Endothelial cell of umbilical vein (primary cell): ENCODE measurements around the gene MRPS5. TPM values are rescaled to one million over a fixed set of nuclear protein-coding genes. Genes with fewer than 3 reads are reported as not detected.

Experiments used
- BruUV-seq: library from RNA; stranded (reverse); fragments of 400-500 nt; replicated peaks from 2 replicates; lab custom pipeline; 2021; lab: Mats Ljungman, UMichigan
- CTCF ChIA-PET: fragments of 300-600, 350-600 bp; sonication (Branson Sonifier 250); formaldehyde crosslinking; loops from one replicate; lab custom pipeline; 2021; ENCODE audit warnings: antibody characterized with exemption, inconsistent platforms; lab: Charles Lee
- POLR2A ChIA-PET: fragments of 300-600, 350-600 bp; sonication (Branson Sonifier 250); formaldehyde crosslinking; loops from one replicate; lab custom pipeline; 2021; ENCODE audit warnings: antibody characterized with exemption, inconsistent platforms; lab: Charles Lee
- DNase-seq: peaks from one replicate; pipeline ENCODE4 v3.0.0-alpha.2; 2011; ENCODE audit warnings: low read depth, low spot score
- FAIRE-seq: peaks from 2 replicates; lab custom pipeline; 2011; peaks lifted over from hg19 to GRCh38; lab: Jason Lieb, UNC
- H2AFZ ChIP-seq: 2 replicates; pipeline ENCODE4 v1.6.0; 2012; ENCODE audit warnings: low read depth, low read length, control low read depth, inconsistent platforms
- H3K27ac ChIP-seq: 2 replicates; pipeline ENCODE4 v1.5.1; 2011; ENCODE audit warnings: low read depth, mild to moderate bottlenecking, control low read depth, low read length, moderate library complexity; ENCODE audit not compliant: insufficient read depth
- H3K27me3 ChIP-seq, 2 experiments: 2 replicates each; pipeline versions ENCODE4 v1.6.0 to v1.6.1; 2011; ENCODE audit warnings: low read length in 2 of 2, mixed read lengths in 1 of 2; ENCODE audit not compliant: control insufficient read depth in 2 of 2, insufficient read depth in 2 of 2
- H3K36me3 ChIP-seq, 2 experiments: 2 replicates in 1 of 2; 3 replicates in 1 of 2; pipeline ENCODE4 v1.5.1; 2011; ENCODE audit warnings: low read length in 2 of 2, mild to moderate bottlenecking in 1 of 2, moderate library complexity in 1 of 2; ENCODE audit not compliant: control insufficient read depth in 2 of 2, insufficient read depth in 2 of 2; ENCODE audit errors: extremely low read depth in 1 of 2
- H3K4me1 ChIP-seq: 3 replicates; pipeline ENCODE4 v1.5.1; 2011; ENCODE audit warnings: mild to moderate bottlenecking, low read length; ENCODE audit not compliant: control insufficient read depth, insufficient read depth; ENCODE audit errors: extremely low read depth
- H3K4me2 ChIP-seq: 2 replicates; pipeline ENCODE4 v1.6.1; 2011; ENCODE audit warnings: low read length, control low read depth, mixed read lengths; ENCODE audit not compliant: insufficient read depth
- H3K4me3 ChIP-seq, 3 experiments: fragments of 200-600 bp in 1 of 3; sonication (generic), shearing (Covaris generic) in 1 of 3; replicated peaks in 1 of 3; 2 replicates each; pipeline ENCODE4 v1.5.1; 2011 to 2016; ENCODE audit warnings: control low read depth in 3 of 3, low read length in 3 of 3, mild to moderate bottlenecking in 2 of 3, inconsistent platforms in 1 of 3, low read depth in 1 of 3, moderate library complexity in 1 of 3; ENCODE audit not compliant: insufficient read depth in 1 of 3
- H3K79me2 ChIP-seq: 2 replicates; pipeline ENCODE4 v1.6.0; 2012; ENCODE audit warnings: low read length, inconsistent platforms; ENCODE audit not compliant: control insufficient read depth, insufficient read depth
- H3K9ac ChIP-seq: replicated peaks from 2 replicates; pipeline ENCODE3; 2011; ENCODE audit warnings: low read length, control low read depth; ENCODE audit not compliant: insufficient read depth; ENCODE audit errors: extremely low read depth
- H3K9me1 ChIP-seq: replicated peaks from 3 replicates; pipeline ENCODE4 v1.6.0; 2011; ENCODE audit warnings: mild to moderate bottlenecking, low read length; ENCODE audit not compliant: control insufficient read depth, insufficient read depth; ENCODE audit errors: extremely low read depth
- H3K9me3 ChIP-seq: replicated peaks from 2 replicates; pipeline ENCODE4 v1.5.1; 2012; ENCODE audit warnings: low read length, inconsistent platforms; ENCODE audit not compliant: control insufficient read depth, insufficient read depth
- H4K20me1 ChIP-seq: replicated peaks from 2 replicates; pipeline ENCODE3; 2011; ENCODE audit warnings: mild to moderate bottlenecking, low read length; ENCODE audit not compliant: control insufficient read depth, insufficient read depth; ENCODE audit errors: extremely low read depth
- EZH2 ChIP-seq: IDR thresholded peaks from 2 replicates; pipeline ENCODE4 v1.6.1; 2012; ENCODE audit warnings: borderline replicate concordance, low read depth, mild to moderate bottlenecking, moderate library complexity, low read length, inconsistent platforms; ENCODE audit not compliant: severe bottlenecking
- FOS ChIP-seq: IDR thresholded peaks from 2 replicates; pipeline ENCODE4 v1.6.1; 2011; ENCODE audit warnings: mild to moderate bottlenecking, low read length, moderate library complexity, borderline replicate concordance; ENCODE audit not compliant: insufficient read depth
- GATA2 ChIP-seq: IDR thresholded peaks from 2 replicates; pipeline ENCODE4 v1.7.0; 2011; ENCODE audit warnings: low read depth, mild to moderate bottlenecking, moderate library complexity, mixed read lengths, low read length; ENCODE audit not compliant: insufficient read length, insufficient read depth
- JUN ChIP-seq: IDR thresholded peaks from 2 replicates; pipeline ENCODE4 v1.6.1; 2011; ENCODE audit warnings: borderline replicate concordance, low read depth; ENCODE audit not compliant: insufficient read length, insufficient read depth
- MYC ChIP-seq: IDR thresholded peaks from one replicate; pipeline ENCODE4 v1.6.1; 2011; ENCODE audit warnings: mild to moderate bottlenecking, low read depth, low read length
- POLR2A ChIP-seq: IDR thresholded peaks from 2 replicates; pipeline ENCODE4 v1.6.1; 2012; ENCODE audit warnings: low read depth, mild to moderate bottlenecking, control low read depth, low read length
- POLR2AphosphoS5 ChIP-seq: IDR thresholded peaks from 2 replicates; pipeline ENCODE4 v1.6.1; 2012; ENCODE audit warnings: low read depth, mild to moderate bottlenecking, control low read depth, low read length, moderate library complexity; ENCODE audit not compliant: insufficient read depth
- dilution Hi-C: fragments of 300-500 bp; cut with MboI; formaldehyde crosslinking; loops from one replicate; pipeline ENCODE4 v1.15.0; 2019; ENCODE audit warnings: low sequenced_read_pairs; ENCODE audit not compliant: extremely low pct_ligation_motif_present
- intact Hi-C: fragments of 100-400 bp; cut with micrococcal nuclease; formaldehyde crosslinking; loops from one replicate; pipeline ENCODE4 v1.10.0; 2022
- polyA plus RNA-seq, 4 experiments: library from polyadenylated mRNA; depleted of rRNA in 3 of 4; stranded (reverse) in 3 of 4; unstranded in 1 of 4; fragments of >200 nt; gene quantifications; 2 replicates each; pipeline versions ENCODE4 v1.2.1 to v1.2.3, GENCODE V29; 2011 to 2012; ENCODE audit warnings: missing spikeins in 1 of 4
- total RNA-seq: library from RNA; stranded (reverse); gene quantifications from 2 replicates; pipeline ENCODE4 v1.2.3, GENCODE V29; 2021
- TF ChIP-seq, protein P1 (sequence below), 2 donors: IDR thresholded peaks; 1 replicate in 1 of 2; 2 replicates in 1 of 2; pipeline ENCODE4 v1.5.1; 2011; ENCODE audit warnings: low read length in 2 of 2, mild to moderate bottlenecking in 2 of 2, moderate library complexity in 2 of 2, control low read depth in 1 of 2, inconsistent platforms in 1 of 2, low read depth in 1 of 2; ENCODE audit not compliant: insufficient read depth in 1 of 2; ENCODE audit errors: extremely low read depth in 1 of 2
- TF ChIP-seq, protein P2 (sequence below): IDR thresholded peaks from 2 replicates; pipeline ENCODE4 v1.6.1; 2011; ENCODE audit not compliant: insufficient read depth, insufficient read length

The MRPS5 gene
- total and polyA plus RNA-seq, 2 donors (not counting 3 experiments of a cell fraction or from before 2014, with no cell fraction given), result 50.5 to 62.8 TPM

DNA sequence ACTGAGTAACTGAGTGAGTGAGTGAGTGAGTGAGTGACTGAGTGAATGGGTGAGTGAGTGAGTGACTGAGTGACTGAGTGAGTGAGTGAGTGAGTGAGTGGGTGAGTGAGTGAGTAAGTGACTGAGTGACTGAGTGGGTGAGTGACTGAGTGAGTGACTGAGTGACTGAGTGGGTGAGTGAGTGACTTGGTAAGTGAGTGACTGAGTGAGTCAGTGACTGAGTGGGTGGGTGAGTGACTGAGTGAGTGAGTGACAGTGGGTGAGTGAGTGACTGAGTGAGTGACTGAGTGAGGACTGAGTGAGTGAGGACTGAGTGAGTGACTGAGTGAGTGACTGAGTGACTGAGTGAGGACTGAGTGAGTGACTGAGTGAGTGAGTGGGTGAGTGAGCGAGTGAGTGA lies 82.2 kb downstream of the MRPS5 start:
- no peak for TF ChIP-seq POLR2AphosphoS5
- TF ChIP-seq GATA2, result no peak
- no peak for TF ChIP-seq MYC
- TF ChIP-seq FOS, result no peak
- TF ChIP-seq, protein P1, sequence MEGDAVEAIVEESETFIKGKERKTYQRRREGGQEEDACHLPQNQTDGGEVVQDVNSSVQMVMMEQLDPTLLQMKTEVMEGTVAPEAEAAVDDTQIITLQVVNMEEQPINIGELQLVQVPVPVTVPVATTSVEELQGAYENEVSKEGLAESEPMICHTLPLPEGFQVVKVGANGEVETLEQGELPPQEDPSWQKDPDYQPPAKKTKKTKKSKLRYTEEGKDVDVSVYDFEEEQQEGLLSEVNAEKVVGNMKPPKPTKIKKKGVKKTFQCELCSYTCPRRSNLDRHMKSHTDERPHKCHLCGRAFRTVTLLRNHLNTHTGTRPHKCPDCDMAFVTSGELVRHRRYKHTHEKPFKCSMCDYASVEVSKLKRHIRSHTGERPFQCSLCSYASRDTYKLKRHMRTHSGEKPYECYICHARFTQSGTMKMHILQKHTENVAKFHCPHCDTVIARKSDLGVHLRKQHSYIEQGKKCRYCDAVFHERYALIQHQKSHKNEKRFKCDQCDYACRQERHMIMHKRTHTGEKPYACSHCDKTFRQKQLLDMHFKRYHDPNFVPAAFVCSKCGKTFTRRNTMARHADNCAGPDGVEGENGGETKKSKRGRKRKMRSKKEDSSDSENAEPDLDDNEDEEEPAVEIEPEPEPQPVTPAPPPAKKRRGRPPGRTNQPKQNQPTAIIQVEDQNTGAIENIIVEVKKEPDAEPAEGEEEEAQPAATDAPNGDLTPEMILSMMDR (IDR thresholded peaks at IDR 0.05; ENCODE audit: extremely low read depth in 1 of 2, insufficient read depth in 1 of 2, low read depth in 1 of 2, low read length in 2 of 2), result no peak
- H3K4me1 ChIP-seq, result no peaks in the 10 kb centered on the region
- no peak overlapping the region for H2AFZ ChIP-seq
- H3K4me3 ChIP-seq, result no peak overlapping the region
- no peaks in the 10 kb centered on the region for H3K9me1 ChIP-seq
- H4K20me1 ChIP-seq, result no peaks in the 10 kb centered on the region
- FAIRE-seq (no peak), DNase-seq (no peak)
- no peaks in the 10 kb centered on the region for H3K27me3 ChIP-seq
- no peak overlapping the region for H3K27ac ChIP-seq
- no peak overlapping the region for H3K4me2 ChIP-seq
- no peaks in the 10 kb centered on the region for H3K36me3 ChIP-seq
- no TSS peak for BruUV-seq
- ChIA-PET POLR2A (no interaction called here), CTCF (no interaction called here)
- intact Hi-C loops (no loop called here), dilution Hi-C loops (no loop called here)
- no peaks in the 10 kb centered on the region for H3K79me2 ChIP-seq
- no peaks in the 10 kb centered on the region for H3K9me3 ChIP-seq
- no peak overlapping the region for H3K9ac ChIP-seq

DNA sequence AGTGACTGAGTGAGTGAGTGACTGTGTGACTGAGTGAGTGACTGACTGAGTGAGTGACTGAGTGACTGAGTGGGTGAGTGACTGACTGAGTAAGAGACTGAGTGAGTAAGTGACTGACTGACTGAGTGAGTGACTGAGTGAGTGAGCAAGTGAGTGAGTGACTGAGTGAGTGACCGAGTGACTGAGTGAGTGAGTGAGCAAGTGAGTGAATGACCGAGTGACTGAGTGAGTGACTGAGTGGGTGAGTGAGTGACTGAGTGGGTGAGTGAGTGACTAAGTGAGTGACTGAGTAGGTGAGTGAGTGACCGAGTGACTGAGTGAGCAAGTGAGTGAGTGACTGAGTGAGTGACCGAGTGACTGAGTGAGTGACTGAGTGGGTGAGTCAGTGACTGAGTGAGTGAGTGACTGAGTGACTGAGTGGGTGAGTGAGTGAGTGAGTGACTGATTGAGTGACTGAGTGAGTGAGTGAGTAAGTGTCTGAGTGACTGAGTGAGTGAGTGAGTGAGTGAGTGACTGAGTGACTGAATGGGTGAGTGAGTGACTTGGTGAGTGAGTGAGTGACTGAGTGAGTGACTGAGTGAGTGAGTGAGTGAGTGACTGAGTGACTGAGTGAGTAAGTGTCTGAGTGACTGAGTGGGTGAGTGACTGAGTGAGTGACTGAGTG lies 82.8 kb downstream of the MRPS5 start:
- Histone ChIP-seq H3K27me3 (no peaks in the 10 kb centered on the region), H3K79me2 (no peaks in the 10 kb centered on the region), H2AFZ (no peak overlapping the region), H3K36me3 (no peaks in the 10 kb centered on the region), H3K4me3 (no peak overlapping the region), H4K20me1 (no peaks in the 10 kb centered on the region), H3K9me1 (no peaks in the 10 kb centered on the region), H3K27ac (no peak overlapping the region), H3K4me1 (no peaks in the 10 kb centered on the region), H3K9me3 (no peaks in the 10 kb centered on the region), H3K9ac (no peak overlapping the region), H3K4me2 (no peak overlapping the region)
- FAIRE-seq (no peak), DNase-seq (no peak)
- intact Hi-C loops, result no loop called here
- dilution Hi-C loops, result no loop called here
- ChIA-PET CTCF (no interaction called here), POLR2A (no interaction called here)
- TF ChIP-seq GATA2, result no peak
- TF ChIP-seq, protein P1 (IDR thresholded peaks at IDR 0.05; ENCODE audit: extremely low read depth in 1 of 2, insufficient read depth in 1 of 2, low read depth in 1 of 2, low read length in 2 of 2), result no peak
- TF ChIP-seq, protein P2, sequence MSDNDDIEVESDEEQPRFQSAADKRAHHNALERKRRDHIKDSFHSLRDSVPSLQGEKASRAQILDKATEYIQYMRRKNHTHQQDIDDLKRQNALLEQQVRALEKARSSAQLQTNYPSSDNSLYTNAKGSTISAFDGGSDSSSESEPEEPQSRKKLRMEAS, result no peak
- TF ChIP-seq MYC, result no peak
- no peak for TF ChIP-seq POLR2A
- TF ChIP-seq POLR2AphosphoS5, result no peak
- no peak for TF ChIP-seq FOS
- no peak for TF ChIP-seq EZH2
- TF ChIP-seq JUN, result no peak
- BruUV-seq, result no TSS peak
